ENCODE measurements around the gene SLC19A3.

DNA sequence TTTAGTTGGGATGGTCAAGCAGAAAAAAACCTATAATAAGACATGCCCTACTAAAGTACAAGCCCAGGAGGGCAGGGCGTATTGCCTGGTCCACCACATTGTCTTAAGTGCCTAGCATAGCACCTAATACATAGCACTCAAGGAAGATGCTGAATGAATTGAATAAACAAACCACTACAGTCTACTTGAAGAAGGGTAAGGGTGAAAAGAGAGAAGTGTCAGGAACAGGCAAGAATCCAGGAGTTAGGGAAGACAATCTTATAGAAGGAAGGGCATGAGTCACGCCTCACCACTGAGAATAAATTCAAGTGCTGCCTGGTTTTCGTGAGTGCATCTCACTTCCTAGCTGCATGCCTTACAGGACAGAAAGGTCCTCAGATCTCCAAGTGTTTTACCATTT, 13.9 kb downstream of the SLC19A3 start:
- TF ChIP-seq CTCF (IDR thresholded peaks at IDR 0.05; ENCODE audit: extremely low read depth in 1 of 2, insufficient read depth in 1 of 2, low read depth in 1 of 2, low read length in 2 of 2) = no peak
- TF ChIP-seq, protein P1, sequence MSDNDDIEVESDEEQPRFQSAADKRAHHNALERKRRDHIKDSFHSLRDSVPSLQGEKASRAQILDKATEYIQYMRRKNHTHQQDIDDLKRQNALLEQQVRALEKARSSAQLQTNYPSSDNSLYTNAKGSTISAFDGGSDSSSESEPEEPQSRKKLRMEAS (IDR thresholded peaks at IDR 0.05; ENCODE audit: insufficient read depth, insufficient read length) = no peak
- TF ChIP-seq JUN (IDR thresholded peaks at IDR 0.05; ENCODE audit: borderline replicate concordance, insufficient read depth, insufficient read length, low read depth) = no peak
- no peak for TF ChIP-seq EZH2 (IDR thresholded peaks at IDR 0.05; ENCODE audit: borderline replicate concordance, low read depth, low read length, severe bottlenecking)
- no peak for TF ChIP-seq POLR2A (IDR thresholded peaks at IDR 0.05; ENCODE audit: low read depth, low read length)

All from endothelial cell of umbilical vein (primary cell).